Activated B cell treated with CpG ODN at 0.5 μM for 24 hours (primary cell): ENCODE data around the gene B3GALT6. TPM values are rescaled to one million over a fixed set of nuclear protein-coding genes. Genes with fewer than 3 reads are reported as not detected.

ENCODE experiments used
- ATAC-seq: fragments of 200-7000 bp; cut with Tn5 transposase; one replicate; pipeline ENCODE4 v1.10.0; 2021; ENCODE audit warnings: low read depth, mild to moderate bottlenecking, moderate library complexity
- CTCF ChIA-PET: fragments of 350-600 bp; sonication (Branson Sonifier 250); formaldehyde crosslinking; loops from one replicate; lab custom pipeline; 2021; ENCODE audit warnings: antibody characterized with exemption; lab: Charles Lee
- POLR2A ChIA-PET: fragments of 350-600 bp; sonication (Branson Sonifier 250); formaldehyde crosslinking; loops from one replicate; lab custom pipeline; 2021; ENCODE audit warnings: antibody characterized with exemption; lab: Charles Lee
- DNase-seq: peaks from one replicate; pipeline ENCODE4 v3.0.0; 2022
- H3K27ac Mint-ChIP-seq: one replicate; pipeline ENCODE4 v1.8.0; 2020; ENCODE audit warnings: mixed read lengths
- H3K27me3 Mint-ChIP-seq: one replicate; pipeline ENCODE4 v1.8.0; 2021; ENCODE audit warnings: mixed read lengths
- H3K36me3 Mint-ChIP-seq: one replicate; pipeline ENCODE4 v1.8.0; 2021; ENCODE audit warnings: low read depth, mixed read lengths
- H3K4me1 Mint-ChIP-seq: one replicate; pipeline ENCODE4 v1.8.0; 2021; ENCODE audit warnings: mixed read lengths
- H3K4me3 Mint-ChIP-seq: one replicate; pipeline ENCODE4 v1.8.0; 2020; ENCODE audit warnings: mild to moderate bottlenecking, mixed read lengths
- H3K9me3 Mint-ChIP-seq: one replicate; pipeline ENCODE4 v1.8.0; 2020; ENCODE audit warnings: mixed read lengths
- intact Hi-C: fragments of 100-400 bp; cut with micrococcal nuclease; formaldehyde crosslinking; loops from one replicate; pipeline ENCODE4 v1.15.1; 2024
- total RNA-seq: library from RNA; stranded (reverse); gene quantifications from 2 replicates; pipeline ENCODE4 v1.2.3, GENCODE V29; 2022
- TF ChIP-seq, protein P1 (sequence below): fragments of 200-600 bp; IDR thresholded peaks from one replicate; pipeline ENCODE4 v1.8.0; 2022; ENCODE audit warnings: antibody characterized with exemption, mild to moderate bottlenecking

B3GALT6 gene
- total RNA-seq, 1 donor from 2014 or later = 22.1 TPM

DNA sequence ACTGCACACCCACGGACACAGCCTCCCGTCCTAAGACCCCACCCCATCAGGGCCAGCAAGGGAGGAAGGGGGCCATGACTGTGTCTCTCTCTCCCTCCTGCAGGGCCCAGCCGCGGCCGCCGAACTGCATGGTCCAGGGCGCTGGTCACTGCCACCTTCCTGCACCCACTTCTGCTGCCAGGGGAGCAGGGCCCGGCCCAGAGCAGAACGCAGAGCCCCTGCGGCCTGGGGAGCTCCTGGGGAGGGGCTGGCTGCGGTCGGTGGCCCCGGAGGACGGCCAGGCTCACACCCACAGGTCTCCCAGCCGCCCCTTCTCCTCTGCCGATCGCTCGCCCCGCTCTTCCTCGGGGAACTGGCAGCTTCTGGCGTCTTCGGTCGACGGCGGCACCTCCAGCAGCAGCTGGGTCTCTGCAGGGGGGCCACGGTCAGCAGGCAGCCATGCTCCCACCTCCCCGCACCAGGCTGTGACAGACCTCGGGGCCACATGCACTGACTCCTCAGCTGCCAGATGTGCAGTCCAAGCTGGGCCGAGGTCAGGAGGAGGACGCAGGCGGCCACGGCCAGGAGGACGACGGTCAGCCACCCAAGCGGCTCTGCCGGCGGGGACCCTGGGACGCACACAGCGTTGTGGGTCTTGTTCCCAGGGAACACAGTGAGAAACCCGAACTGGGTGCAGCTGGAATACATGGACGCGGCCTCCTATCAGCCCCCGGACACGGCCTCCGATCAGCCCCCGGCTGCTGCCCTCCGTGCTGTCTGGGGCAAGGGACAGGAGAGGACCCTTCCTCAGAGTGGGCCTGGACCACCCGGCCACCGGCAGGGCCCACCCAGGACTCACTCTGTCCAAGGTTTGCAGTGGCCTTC, 28.2 kb upstream of the B3GALT6 start:
- Mint-ChIP-seq H3K27me3 (peaks cover 2% of the 10 kb centered on the region), H3K36me3 (peaks cover 2% of the 10 kb centered on the region), H3K4me1 (peaks cover 37% of the 10 kb centered on the region), H3K9me3 (no peaks in the 10 kb centered on the region), H3K27ac (no peak overlapping the region), H3K4me3 (no peak overlapping the region)
- intact Hi-C loops = no loop called here
- ChIA-PET POLR2A (interaction anchor here (1.0 to 2.1 kb wide), 2 partner anchors 45 to 67 kb away, joined by 3 to 8 read pairs; no protein-coding TSS in a partner anchor), CTCF (no interaction called here)
- ATAC-seq (no peak), DNase-seq (peak; percentile 26)
- TF ChIP-seq, protein P1, sequence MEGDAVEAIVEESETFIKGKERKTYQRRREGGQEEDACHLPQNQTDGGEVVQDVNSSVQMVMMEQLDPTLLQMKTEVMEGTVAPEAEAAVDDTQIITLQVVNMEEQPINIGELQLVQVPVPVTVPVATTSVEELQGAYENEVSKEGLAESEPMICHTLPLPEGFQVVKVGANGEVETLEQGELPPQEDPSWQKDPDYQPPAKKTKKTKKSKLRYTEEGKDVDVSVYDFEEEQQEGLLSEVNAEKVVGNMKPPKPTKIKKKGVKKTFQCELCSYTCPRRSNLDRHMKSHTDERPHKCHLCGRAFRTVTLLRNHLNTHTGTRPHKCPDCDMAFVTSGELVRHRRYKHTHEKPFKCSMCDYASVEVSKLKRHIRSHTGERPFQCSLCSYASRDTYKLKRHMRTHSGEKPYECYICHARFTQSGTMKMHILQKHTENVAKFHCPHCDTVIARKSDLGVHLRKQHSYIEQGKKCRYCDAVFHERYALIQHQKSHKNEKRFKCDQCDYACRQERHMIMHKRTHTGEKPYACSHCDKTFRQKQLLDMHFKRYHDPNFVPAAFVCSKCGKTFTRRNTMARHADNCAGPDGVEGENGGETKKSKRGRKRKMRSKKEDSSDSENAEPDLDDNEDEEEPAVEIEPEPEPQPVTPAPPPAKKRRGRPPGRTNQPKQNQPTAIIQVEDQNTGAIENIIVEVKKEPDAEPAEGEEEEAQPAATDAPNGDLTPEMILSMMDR = no peak

DNA sequence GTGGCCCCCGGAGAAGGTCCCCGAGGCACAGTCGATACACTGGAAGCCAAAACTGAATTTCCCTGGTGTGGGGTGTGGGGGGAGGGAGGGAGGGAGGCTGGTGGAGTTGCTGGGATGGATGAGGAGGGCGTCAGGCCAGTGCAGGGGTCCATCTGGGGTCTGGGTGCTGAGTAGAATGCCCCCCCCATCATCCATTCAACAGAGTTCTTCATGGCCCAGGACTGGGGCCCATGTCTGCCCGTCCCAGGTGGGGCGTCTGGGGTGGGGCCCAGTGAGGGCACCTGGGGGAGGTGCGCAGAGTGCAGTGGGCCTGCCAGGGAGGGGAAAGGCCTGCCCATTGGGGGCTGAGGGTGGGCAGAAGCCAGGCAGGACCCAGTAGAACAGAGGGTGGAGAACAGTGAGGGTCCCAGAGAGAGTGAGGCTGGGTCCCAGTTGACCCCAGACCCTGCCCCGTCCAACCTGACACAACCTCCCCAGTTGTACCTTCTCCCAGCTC, 27.6 kb upstream of the B3GALT6 start:
- Mint-ChIP-seq H3K4me3 (peak overlapping the region; percentile 38), H3K9me3 (no peaks in the 10 kb centered on the region), H3K27ac (no peak overlapping the region), H3K27me3 (peaks cover 2% of the 10 kb centered on the region), H3K36me3 (peaks cover 2% of the 10 kb centered on the region), H3K4me1 (peaks cover 42% of the 10 kb centered on the region)
- CTCF ChIA-PET = interaction anchor here (0.7 kb wide), 1 partner anchor 82 kb away, joined by 4 read pairs; no protein-coding TSS in a partner anchor
- POLR2A ChIA-PET = interaction anchor here (1.5 to 2.1 kb wide), 2 partner anchors 46 to 68 kb away, joined by 4 to 8 read pairs; no protein-coding TSS in a partner anchor
- TF ChIP-seq, protein P1 = no peak
- intact Hi-C loops = no loop called here
- no peak for ATAC-seq
- no peak for DNase-seq

DNA sequence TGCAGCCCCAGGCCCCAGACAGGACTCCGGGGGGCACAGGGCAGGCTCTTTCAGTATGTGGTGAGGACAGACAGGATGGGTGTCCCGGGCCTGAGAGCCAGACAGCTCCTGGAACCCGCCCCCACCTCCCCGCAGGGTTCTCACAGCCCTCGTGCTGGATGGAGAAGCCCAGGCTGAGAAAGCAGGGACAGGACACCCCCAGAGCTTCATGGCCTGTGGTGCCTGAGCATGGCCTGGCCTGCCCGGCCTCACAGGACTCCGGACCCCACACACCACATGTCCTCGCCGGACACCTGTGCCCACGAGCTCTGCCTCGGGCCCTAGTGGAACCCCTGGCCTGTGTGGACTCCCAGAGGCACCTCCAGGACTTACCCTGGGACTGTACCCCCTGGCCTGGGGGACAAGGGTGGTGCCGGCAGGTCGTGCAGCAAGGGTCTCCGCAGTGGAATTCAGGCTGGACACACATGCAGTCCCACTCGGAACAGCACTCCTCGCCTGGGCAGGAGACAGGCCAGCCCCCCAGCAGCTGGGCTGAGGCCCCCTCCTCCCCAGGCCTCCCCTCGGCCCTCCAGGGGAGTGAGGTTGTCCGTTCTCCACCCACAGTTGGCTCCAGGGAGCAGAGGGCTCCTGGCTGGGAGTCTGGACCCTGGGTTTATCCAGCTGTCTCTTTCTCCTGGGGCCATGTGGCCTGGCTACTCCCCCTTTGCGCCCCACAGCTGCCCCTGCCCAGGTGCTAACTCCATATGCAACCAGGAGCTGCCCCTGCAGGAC, 26.9 kb upstream of the B3GALT6 start:
- CTCF ChIA-PET = interaction anchor here (0.6 to 0.7 kb wide), 2 partner anchors 83 to 84 kb away, joined by 3 to 4 read pairs; no protein-coding TSS in a partner anchor
- H3K36me3 Mint-ChIP-seq = peaks cover 2% of the 10 kb centered on the region
- intact Hi-C loops = loop anchor here (5.0 kb wide), 2 partner anchors 48 to 87 kb away; no protein-coding TSS in a partner anchor
- no peak for ATAC-seq
- TF ChIP-seq, protein P1 = no peak
- no peak overlapping the region for H3K27ac Mint-ChIP-seq
- POLR2A ChIA-PET = interaction anchor here (0.6 to 2.1 kb wide), 4 partner anchors 20 to 410 kb away, joined by 3 to 8 read pairs (median 6); partner anchors contain the start of gene MIB2
- H3K4me1 Mint-ChIP-seq = peaks cover 41% of the 10 kb centered on the region
- H3K4me3 Mint-ChIP-seq = peak overlapping the region; percentile 75
- peaks cover 2% of the 10 kb centered on the region for H3K27me3 Mint-ChIP-seq
- H3K9me3 Mint-ChIP-seq = no peaks in the 10 kb centered on the region
- peak; percentile 32 for DNase-seq

DNA sequence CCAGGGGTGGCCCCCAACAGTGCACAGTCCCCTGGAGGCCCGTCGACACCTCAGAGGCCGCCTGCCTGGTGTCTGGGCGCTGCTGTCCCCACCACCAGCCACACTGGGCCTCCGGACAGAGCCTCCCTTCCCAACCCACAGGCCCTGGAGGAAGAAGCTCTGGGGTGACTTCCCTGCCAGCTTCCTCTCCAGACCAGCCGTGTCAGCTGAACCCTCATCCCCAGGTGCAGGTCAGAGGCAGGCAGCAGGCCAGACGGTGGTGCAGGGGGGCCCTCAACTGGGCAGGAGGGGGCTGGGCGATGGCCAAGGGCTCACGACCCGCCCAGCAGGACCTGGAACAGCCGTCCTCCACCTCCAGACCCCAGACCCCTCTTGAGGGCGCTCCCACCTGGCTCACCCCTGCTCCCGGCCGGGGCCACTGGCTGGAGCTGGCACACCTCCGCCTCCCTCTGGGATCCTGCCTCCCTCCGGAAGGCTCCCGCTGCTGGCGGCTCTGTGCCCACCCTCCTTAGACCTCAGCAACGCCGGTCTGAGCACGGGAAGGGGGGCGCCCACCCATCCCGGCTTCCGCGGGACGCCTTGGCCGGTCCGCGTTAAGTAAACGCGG, 26.2 kb upstream of the B3GALT6 start:
- peak; percentile 33 for DNase-seq
- Mint-ChIP-seq H3K27me3 (peaks cover 2% of the 10 kb centered on the region), H3K9me3 (no peaks in the 10 kb centered on the region), H3K27ac (no peak overlapping the region), H3K4me1 (peaks cover 35% of the 10 kb centered on the region), H3K36me3 (peaks cover 2% of the 10 kb centered on the region), H3K4me3 (peak overlapping the region; percentile 81)
- TF ChIP-seq, protein P1 = no peak
- ATAC-seq = no peak
- intact Hi-C loops = loop anchor here (5.0 kb wide), 2 partner anchors 49 to 86 kb away; no protein-coding TSS in a partner anchor
- ChIA-PET POLR2A (interaction anchor here (0.9 to 3.3 kb wide), 4 partner anchors 26 to 410 kb away, joined by 3 to 15 read pairs (median 9); partner anchors contain the start of genes B3GALT6, MIB2 and SDF4), CTCF (interaction anchor here (0.6 kb wide), 1 partner anchor 84 kb away, joined by 3 read pairs; no protein-coding TSS in a partner anchor)
